GM19193 (cell line): ENCODE measurements around the gene FAM236B.
"Not testable (repeated sequence)": the region's sequence is repeated elsewhere in the genome, so short reads cannot be mapped to it uniquely, and the experiment has no call there.

Experiments used
- POLR2A ChIP-seq: IDR thresholded peaks from 4 replicates; pipeline ENCODE4 v1.6.1; 2011; ENCODE audit not compliant: insufficient read depth, insufficient read length; ENCODE audit errors: extremely low read depth

The FAM236B gene

GRCh38 chrX:72782560-72782959 lies at the start of gene FAM236B:
FAM236B (minus strand) TSS chrX:72782660; CDS start chrX:72782560, 100 bp downstream.
- TF ChIP-seq POLR2A = not testable (repeated sequence)

- not testable (repeated sequence) for TF ChIP-seq POLR2A
Measured at GRCh38 chrX:72808110-72808509, 25.6 kb upstream of the FAM236B start, which contains the start of gene FAM236D. FAM236D (minus strand) TSS chrX:72808210; CDS start chrX:72808110, 100 bp downstream.

- not testable (repeated sequence) for TF ChIP-seq POLR2A
Measured at GRCh38 chrX:72776653-72777466, 5.6 kb downstream of the FAM236B start, which contains the start of gene DMRTC1B. DMRTC1B (plus strand) TSS chrX:72776890; CDS start chrX:72845136, 68,246 bp downstream.

GRCh38 chrX:72735561-72735960 lies 46.9 kb downstream of the FAM236B start:
- TF ChIP-seq POLR2A = no peak
